KMS-11 (cell line): Measurements from ENCODE around the gene SEMA5A.

ENCODE experiments used
- H2AFZ ChIP-seq: fragments of 200-600 bp; sonication (generic); 2 replicates; pipeline ENCODE4 v1.6.1; 2016; ENCODE audit warnings: antibody characterized with exemption, mixed run types, low read depth
- H3K27ac ChIP-seq: fragments of 200-600 bp; sonication (generic); 2 replicates; pipeline ENCODE4 v1.6.1; 2016; ENCODE audit warnings: mild to moderate bottlenecking, mixed run types
- H3K27me3 ChIP-seq: fragments of 200-600 bp; sonication (generic); 2 replicates; pipeline ENCODE4 v1.6.1; 2017; ENCODE audit warnings: mild to moderate bottlenecking, low read depth, mixed run types, moderate library complexity; ENCODE audit not compliant: insufficient read depth
- H3K36me3 ChIP-seq: fragments of 200-600 bp; sonication (generic); 2 replicates; pipeline ENCODE4 v1.6.1; 2017; ENCODE audit warnings: mild to moderate bottlenecking, mixed run types; ENCODE audit not compliant: insufficient read depth
- H3K4me1 ChIP-seq: fragments of 200-600 bp; sonication (generic); 2 replicates; pipeline ENCODE4 v1.6.1; 2016; ENCODE audit warnings: mild to moderate bottlenecking, low read depth, mixed run types; ENCODE audit not compliant: poor library complexity, severe bottlenecking
- H3K4me2 ChIP-seq: fragments of 200-600 bp; sonication (generic); 2 replicates; pipeline ENCODE4 v1.7.0; 2016; ENCODE audit warnings: mild to moderate bottlenecking, mixed run types
- H3K4me3 ChIP-seq: fragments of 200-600 bp; sonication (generic); IDR thresholded peaks from 2 replicates; pipeline ENCODE4 v1.6.1; 2017; ENCODE audit warnings: low read depth, low read length, mixed read lengths; ENCODE audit not compliant: insufficient read depth
- H3K79me2 ChIP-seq: fragments of 200-600 bp; sonication (generic); 2 replicates; pipeline ENCODE4 v1.6.1; 2016; ENCODE audit warnings: low read depth, mixed run types; ENCODE audit not compliant: insufficient read depth
- H3K9ac ChIP-seq: fragments of 200-600 bp; sonication (generic); 2 replicates; pipeline ENCODE4 v1.6.1; 2016; ENCODE audit warnings: mild to moderate bottlenecking, mixed run types
- H4K20me1 ChIP-seq: fragments of 200-600 bp; sonication (generic); 2 replicates; pipeline ENCODE4 v1.6.1; 2016; ENCODE audit warnings: mild to moderate bottlenecking, mixed run types; ENCODE audit not compliant: insufficient read depth
- TF ChIP-seq, protein P1 (sequence below): fragments of 200-600 bp; sonication (generic); conservative IDR thresholded peaks from 2 replicates; pipeline ENCODE4 v1.6.1; 2017; ENCODE audit warnings: low read depth, mild to moderate bottlenecking, antibody characterized with exemption, low read length, moderate library complexity, mixed read lengths

SEMA5A gene

DNA sequence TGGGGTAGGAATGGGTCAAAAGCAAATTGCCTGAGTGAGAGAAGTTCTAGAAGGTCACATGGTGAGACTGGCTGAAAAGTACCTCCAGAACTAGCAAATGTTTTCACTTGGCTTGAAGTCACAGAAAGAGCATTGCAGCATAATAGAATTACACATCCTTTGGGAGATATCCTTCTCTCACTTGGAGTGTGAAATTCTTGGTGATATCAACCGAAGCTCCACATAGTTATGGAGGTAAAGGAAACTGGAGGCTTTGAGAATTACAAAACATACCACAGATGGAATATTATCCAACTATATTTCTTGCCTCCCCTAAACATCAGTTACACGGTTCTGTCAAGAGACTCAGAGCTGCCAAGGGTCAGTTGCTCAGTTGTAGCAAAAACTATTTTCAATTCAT, 182.4 kb downstream of the SEMA5A start:
- peak overlapping the region; percentile 65 for H3K27ac ChIP-seq
- no peak overlapping the region for H3K4me3 ChIP-seq
- H3K36me3 ChIP-seq, result no peaks in the 10 kb centered on the region
- H3K4me2 ChIP-seq, result peak overlapping the region; percentile 69
- TF ChIP-seq, protein P1, sequence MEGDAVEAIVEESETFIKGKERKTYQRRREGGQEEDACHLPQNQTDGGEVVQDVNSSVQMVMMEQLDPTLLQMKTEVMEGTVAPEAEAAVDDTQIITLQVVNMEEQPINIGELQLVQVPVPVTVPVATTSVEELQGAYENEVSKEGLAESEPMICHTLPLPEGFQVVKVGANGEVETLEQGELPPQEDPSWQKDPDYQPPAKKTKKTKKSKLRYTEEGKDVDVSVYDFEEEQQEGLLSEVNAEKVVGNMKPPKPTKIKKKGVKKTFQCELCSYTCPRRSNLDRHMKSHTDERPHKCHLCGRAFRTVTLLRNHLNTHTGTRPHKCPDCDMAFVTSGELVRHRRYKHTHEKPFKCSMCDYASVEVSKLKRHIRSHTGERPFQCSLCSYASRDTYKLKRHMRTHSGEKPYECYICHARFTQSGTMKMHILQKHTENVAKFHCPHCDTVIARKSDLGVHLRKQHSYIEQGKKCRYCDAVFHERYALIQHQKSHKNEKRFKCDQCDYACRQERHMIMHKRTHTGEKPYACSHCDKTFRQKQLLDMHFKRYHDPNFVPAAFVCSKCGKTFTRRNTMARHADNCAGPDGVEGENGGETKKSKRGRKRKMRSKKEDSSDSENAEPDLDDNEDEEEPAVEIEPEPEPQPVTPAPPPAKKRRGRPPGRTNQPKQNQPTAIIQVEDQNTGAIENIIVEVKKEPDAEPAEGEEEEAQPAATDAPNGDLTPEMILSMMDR, result no peak
- no peaks in the 10 kb centered on the region for H4K20me1 ChIP-seq
- peak overlapping the region; percentile 20; the same call in 1 of the 2 replicates for H3K9ac ChIP-seq
- no peaks in the 10 kb centered on the region for H3K27me3 ChIP-seq
- H3K79me2 ChIP-seq, result no peaks in the 10 kb centered on the region
- peak overlapping the region; percentile 44; the same call in 1 of the 2 replicates for H2AFZ ChIP-seq
- peaks cover 58% of the 10 kb centered on the region for H3K4me1 ChIP-seq

DNA sequence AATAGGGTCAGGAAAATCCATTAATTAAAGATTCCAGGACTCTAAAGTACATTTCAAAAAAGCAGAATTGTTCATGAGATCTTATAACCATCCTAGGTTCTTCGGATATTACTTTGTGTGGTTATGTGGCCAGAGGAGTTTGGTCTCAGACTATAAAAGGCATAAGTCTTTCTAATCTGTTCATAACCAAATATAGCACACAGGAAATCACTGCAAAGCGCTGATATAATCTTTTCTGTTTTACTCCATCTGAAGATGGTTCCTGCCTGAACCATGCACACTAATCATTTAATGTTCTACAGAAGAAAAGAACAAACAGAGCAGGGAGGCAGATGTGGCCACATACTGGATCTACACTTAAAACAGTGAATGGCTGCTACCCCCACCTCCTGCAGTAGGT, 182.8 kb downstream of the SEMA5A start:
- Histone ChIP-seq H3K36me3 (no peaks in the 10 kb centered on the region), H3K9ac (peak overlapping the region; percentile 20; the same call in 1 of the 2 replicates), H3K4me1 (peaks cover 58% of the 10 kb centered on the region), H3K27ac (peak overlapping the region; percentile 65), H3K4me2 (peak overlapping the region; percentile 69), H3K79me2 (no peaks in the 10 kb centered on the region), H4K20me1 (no peaks in the 10 kb centered on the region), H3K4me3 (no peak overlapping the region), H2AFZ (peak overlapping the region; percentile 44; the same call in 1 of the 2 replicates), H3K27me3 (no peaks in the 10 kb centered on the region)
- TF ChIP-seq, protein P1, result no peak

DNA sequence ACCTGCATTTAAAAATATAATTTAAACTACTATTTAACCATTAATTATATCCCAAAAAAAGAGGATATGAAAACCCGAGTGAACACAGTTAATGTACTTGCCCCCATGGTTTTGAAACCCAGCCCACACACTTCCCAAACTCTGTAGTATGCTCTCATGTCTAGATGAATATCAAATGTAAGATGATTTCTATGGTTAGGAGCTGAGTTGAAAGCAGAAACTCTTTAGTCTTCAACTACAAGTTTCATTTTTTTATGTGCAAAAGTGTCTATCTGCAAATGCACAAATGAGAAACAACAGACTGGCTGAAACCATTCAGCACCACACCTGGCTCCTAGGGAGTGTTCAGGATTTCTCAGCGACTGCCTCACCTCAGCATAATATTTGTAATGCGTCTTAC, 183.3 kb downstream of the SEMA5A start:
- peak overlapping the region; percentile 6; the same call in 1 of the 2 replicates for H3K9ac ChIP-seq
- H3K4me1 ChIP-seq, result peaks cover 58% of the 10 kb centered on the region
- peak overlapping the region; percentile 44; the same call in 1 of the 2 replicates for H2AFZ ChIP-seq
- TF ChIP-seq, protein P1, result no peak
- no peaks in the 10 kb centered on the region for H3K79me2 ChIP-seq
- peak overlapping the region; percentile 69 for H3K4me2 ChIP-seq
- H4K20me1 ChIP-seq, result no peaks in the 10 kb centered on the region
- H3K27ac ChIP-seq, result peak overlapping the region; percentile 65
- H3K27me3 ChIP-seq, result no peaks in the 10 kb centered on the region
- no peak overlapping the region for H3K4me3 ChIP-seq
- no peaks in the 10 kb centered on the region for H3K36me3 ChIP-seq

DNA sequence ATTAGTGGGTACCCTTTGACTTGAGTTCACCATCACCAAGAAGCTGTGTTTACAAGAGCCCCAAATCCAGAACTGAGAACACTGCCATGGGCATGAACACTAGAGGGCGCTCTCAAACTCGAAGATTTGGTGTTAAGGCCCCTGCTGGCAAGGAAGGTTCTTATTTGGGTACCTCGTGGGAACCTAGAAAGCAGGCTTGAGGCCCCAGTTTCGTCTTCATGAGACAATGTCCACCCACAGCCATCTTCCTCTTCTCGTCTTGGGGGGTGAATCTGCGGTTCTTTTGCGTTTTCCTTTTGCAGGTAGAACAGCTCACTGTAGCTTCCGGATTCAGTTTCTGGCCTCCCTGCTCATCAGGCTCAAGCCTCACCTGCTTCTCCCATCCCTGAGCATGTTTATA, 184.0 kb downstream of the SEMA5A start:
- Histone ChIP-seq H3K4me3 (no peak overlapping the region), H4K20me1 (no peaks in the 10 kb centered on the region), H2AFZ (peak overlapping the region; percentile 44), H3K4me1 (peaks cover 58% of the 10 kb centered on the region), H3K4me2 (peak overlapping the region; percentile 69), H3K27ac (peak overlapping the region; percentile 65), H3K79me2 (no peaks in the 10 kb centered on the region), H3K9ac (peak overlapping the region; percentile 8; the same call in 1 of the 2 replicates), H3K36me3 (no peaks in the 10 kb centered on the region), H3K27me3 (no peaks in the 10 kb centered on the region)
- TF ChIP-seq, protein P1, result peak; percentile 91
